Measurements from ENCODE around the gene FIBCD1.

FIBCD1 gene

GRCh38 chr9:130985029-130985428, 46.0 kb upstream of the FIBCD1 start:
- H3K4me3 ChIP-seq (ENCODE audit: low read depth, low read length): no peak overlapping the region
- TF ChIP-seq CTCF (IDR thresholded peaks at IDR 0.05; ENCODE audit: low read depth, low read length): no peak

GRCh38 chr9:130984521-130984920, 45.5 kb upstream of the FIBCD1 start:
- TF ChIP-seq CTCF (IDR thresholded peaks at IDR 0.05; ENCODE audit: low read depth, low read length): no peak
- H3K4me3 ChIP-seq (ENCODE audit: low read depth, low read length): no peak overlapping the region

- no peak overlapping the region for H3K4me3 ChIP-seq (ENCODE audit: low read depth, low read length)
- no peak for TF ChIP-seq CTCF (IDR thresholded peaks at IDR 0.05; ENCODE audit: low read depth, low read length)
These were observed 44.9 kb upstream of the FIBCD1 start for GRCh38 chr9:130983970-130984369.

- no peak overlapping the region for H3K4me3 ChIP-seq (ENCODE audit: low read depth, low read length)
- TF ChIP-seq CTCF (IDR thresholded peaks at IDR 0.05; ENCODE audit: low read depth, low read length): no peak
These were observed 44.3 kb upstream of the FIBCD1 start for GRCh38 chr9:130983359-130983670.

GRCh38 chr9:130982636-130983358, 43.8 kb upstream of the FIBCD1 start:
- no peak for TF ChIP-seq CTCF (IDR thresholded peaks at IDR 0.05; ENCODE audit: low read depth, low read length)
- no peak overlapping the region for H3K4me3 ChIP-seq (ENCODE audit: low read depth, low read length)

- no peak for TF ChIP-seq CTCF (IDR thresholded peaks at IDR 0.05; ENCODE audit: low read depth, low read length)
- H3K4me3 ChIP-seq (ENCODE audit: low read depth, low read length): no peak overlapping the region
These were observed 42.7 kb upstream of the FIBCD1 start for GRCh38 chr9:130981756-130982137.

GRCh38 chr9:130981002-130981755, 42.1 kb upstream of the FIBCD1 start:
- no peak overlapping the region for H3K4me3 ChIP-seq (ENCODE audit: low read depth, low read length)
- TF ChIP-seq CTCF (IDR thresholded peaks at IDR 0.05; ENCODE audit: low read depth, low read length): no peak

Measured in WI38 (cell line).